ENCODE results near the gene SLFNL1.

DNA sequence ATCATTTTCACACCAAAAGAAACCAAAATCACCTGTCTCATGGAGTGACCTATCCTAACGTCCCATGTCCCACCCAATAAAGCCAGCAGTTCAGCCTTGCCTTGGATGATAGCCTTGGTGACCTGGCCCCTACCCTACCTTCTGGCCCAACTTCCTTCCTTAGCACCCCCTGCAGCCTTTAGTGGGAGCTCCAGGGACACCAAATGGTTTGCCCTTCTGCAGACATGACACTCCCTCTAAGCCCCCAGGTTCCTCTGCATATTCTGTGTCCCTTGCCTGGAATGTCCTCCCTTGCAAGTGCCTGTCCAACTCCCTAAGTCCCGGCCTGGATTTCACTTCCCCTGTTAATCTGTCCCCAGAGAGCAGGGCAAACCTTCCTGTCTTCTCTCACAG is 2.2 kb downstream of the SLFNL1 start:
- TF ChIP-seq, protein P1, sequence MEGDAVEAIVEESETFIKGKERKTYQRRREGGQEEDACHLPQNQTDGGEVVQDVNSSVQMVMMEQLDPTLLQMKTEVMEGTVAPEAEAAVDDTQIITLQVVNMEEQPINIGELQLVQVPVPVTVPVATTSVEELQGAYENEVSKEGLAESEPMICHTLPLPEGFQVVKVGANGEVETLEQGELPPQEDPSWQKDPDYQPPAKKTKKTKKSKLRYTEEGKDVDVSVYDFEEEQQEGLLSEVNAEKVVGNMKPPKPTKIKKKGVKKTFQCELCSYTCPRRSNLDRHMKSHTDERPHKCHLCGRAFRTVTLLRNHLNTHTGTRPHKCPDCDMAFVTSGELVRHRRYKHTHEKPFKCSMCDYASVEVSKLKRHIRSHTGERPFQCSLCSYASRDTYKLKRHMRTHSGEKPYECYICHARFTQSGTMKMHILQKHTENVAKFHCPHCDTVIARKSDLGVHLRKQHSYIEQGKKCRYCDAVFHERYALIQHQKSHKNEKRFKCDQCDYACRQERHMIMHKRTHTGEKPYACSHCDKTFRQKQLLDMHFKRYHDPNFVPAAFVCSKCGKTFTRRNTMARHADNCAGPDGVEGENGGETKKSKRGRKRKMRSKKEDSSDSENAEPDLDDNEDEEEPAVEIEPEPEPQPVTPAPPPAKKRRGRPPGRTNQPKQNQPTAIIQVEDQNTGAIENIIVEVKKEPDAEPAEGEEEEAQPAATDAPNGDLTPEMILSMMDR (IDR thresholded peaks at IDR 0.05): no peak
- TF ChIP-seq POLR2A (IDR thresholded peaks at IDR 0.05): no peak
